HG02852 (cell line): ENCODE results near the gene PAQR8.

ENCODE experiments used
- ATAC-seq: cut with Tn5 transposase; IDR thresholded peaks from one replicate; pipeline ENCODE4 v1.9.1; 2021; ENCODE audit warnings: mild to moderate bottlenecking, moderate library complexity; ENCODE audit not compliant: unreplicated experiment

Gene PAQR8

GRCh38 chr6:52361945-52362442, at the start of gene PAQR8:
TSS of gene PAQR8 (plus strand) at chr6:52362151. CDS start at chr6:52403214, 41,063 bp downstream.
- ATAC-seq: peak; percentile 86

GRCh38 chr6:52312461-52312860, 49.5 kb upstream of the PAQR8 start:
- no peak for ATAC-seq

- no peak for ATAC-seq
These were observed 47.2 kb upstream of the PAQR8 start for GRCh38 chr6:52314752-52315151.

- no peak for ATAC-seq
These were observed 44.7 kb upstream of the PAQR8 start for GRCh38 chr6:52317211-52317610.

GRCh38 chr6:52317841-52318581, 43.9 kb upstream of the PAQR8 start:
- peak; percentile 99 for ATAC-seq

- no peak for ATAC-seq
These were observed 37.8 kb upstream of the PAQR8 start for GRCh38 chr6:52324189-52324588.

- no peak for ATAC-seq
These were observed 36.1 kb upstream of the PAQR8 start for GRCh38 chr6:52325695-52326471.

GRCh38 chr6:52326540-52327364, 35.2 kb upstream of the PAQR8 start:
- no peak for ATAC-seq

GRCh38 chr6:52328303-52328662, 33.7 kb upstream of the PAQR8 start:
- no peak for ATAC-seq

GRCh38 chr6:52328729-52329128, 33.2 kb upstream of the PAQR8 start:
- no peak for ATAC-seq

GRCh38 chr6:52330470-52330869, 31.5 kb upstream of the PAQR8 start:
- ATAC-seq: no peak

GRCh38 chr6:52331793-52332457, 30.0 kb upstream of the PAQR8 start:
- no peak for ATAC-seq

- ATAC-seq: no peak
These were observed 28.1 kb upstream of the PAQR8 start for GRCh38 chr6:52333840-52334200.

GRCh38 chr6:52335576-52335975, 26.4 kb upstream of the PAQR8 start:
- ATAC-seq: no peak

GRCh38 chr6:52336919-52337561, 24.9 kb upstream of the PAQR8 start:
- ATAC-seq: peak; percentile 11

- ATAC-seq: peak; percentile 91
These were observed 24.2 kb upstream of the PAQR8 start for GRCh38 chr6:52337633-52338290.

GRCh38 chr6:52340603-52340880, 21.4 kb upstream of the PAQR8 start:
- ATAC-seq: no peak

- no peak for ATAC-seq
These were observed 20.2 kb upstream of the PAQR8 start for GRCh38 chr6:52341561-52342260.

- no peak for ATAC-seq
These were observed 16.6 kb upstream of the PAQR8 start for GRCh38 chr6:52345311-52345710.
